ENCODE measurements around the gene DLGAP1.

- TF ChIP-seq, protein P1, sequence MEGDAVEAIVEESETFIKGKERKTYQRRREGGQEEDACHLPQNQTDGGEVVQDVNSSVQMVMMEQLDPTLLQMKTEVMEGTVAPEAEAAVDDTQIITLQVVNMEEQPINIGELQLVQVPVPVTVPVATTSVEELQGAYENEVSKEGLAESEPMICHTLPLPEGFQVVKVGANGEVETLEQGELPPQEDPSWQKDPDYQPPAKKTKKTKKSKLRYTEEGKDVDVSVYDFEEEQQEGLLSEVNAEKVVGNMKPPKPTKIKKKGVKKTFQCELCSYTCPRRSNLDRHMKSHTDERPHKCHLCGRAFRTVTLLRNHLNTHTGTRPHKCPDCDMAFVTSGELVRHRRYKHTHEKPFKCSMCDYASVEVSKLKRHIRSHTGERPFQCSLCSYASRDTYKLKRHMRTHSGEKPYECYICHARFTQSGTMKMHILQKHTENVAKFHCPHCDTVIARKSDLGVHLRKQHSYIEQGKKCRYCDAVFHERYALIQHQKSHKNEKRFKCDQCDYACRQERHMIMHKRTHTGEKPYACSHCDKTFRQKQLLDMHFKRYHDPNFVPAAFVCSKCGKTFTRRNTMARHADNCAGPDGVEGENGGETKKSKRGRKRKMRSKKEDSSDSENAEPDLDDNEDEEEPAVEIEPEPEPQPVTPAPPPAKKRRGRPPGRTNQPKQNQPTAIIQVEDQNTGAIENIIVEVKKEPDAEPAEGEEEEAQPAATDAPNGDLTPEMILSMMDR (IDR thresholded peaks at IDR 0.05), result no peak
- TF ChIP-seq POLR2A (IDR thresholded peaks at IDR 0.05), result no peak
These were observed 773.0 kb downstream of the DLGAP1 start for GRCh38 chr18:3682061-3682460.
